Measurements from ENCODE around the gene ARMH3. TPM values are rescaled to one million over a fixed set of nuclear protein-coding genes. Genes with fewer than 3 reads are reported as not detected.
A peak's percentile ranks its signal among the peaks of the same experiment; 100 is the strongest.

Gene ARMH3
- total RNA-seq, 1 donor from 2014 or later: 26.6 TPM

- Mint-ChIP-seq H3K27me3 (ENCODE audit: low read depth) (peaks cover 43% of the 10 kb centered on the region), H3K4me1 (peaks cover 5% of the 10 kb centered on the region), H3K36me3 (peaks cover 2% of the 10 kb centered on the region), H3K27ac (no peak overlapping the region), H3K9me3 (no peaks in the 10 kb centered on the region), H3K4me3 (no peak overlapping the region)
- no peak for DNase-seq (ENCODE audit: low spot score in 2 of 2, unreplicated experiment in 2 of 2)
- TF ChIP-seq, protein P1, sequence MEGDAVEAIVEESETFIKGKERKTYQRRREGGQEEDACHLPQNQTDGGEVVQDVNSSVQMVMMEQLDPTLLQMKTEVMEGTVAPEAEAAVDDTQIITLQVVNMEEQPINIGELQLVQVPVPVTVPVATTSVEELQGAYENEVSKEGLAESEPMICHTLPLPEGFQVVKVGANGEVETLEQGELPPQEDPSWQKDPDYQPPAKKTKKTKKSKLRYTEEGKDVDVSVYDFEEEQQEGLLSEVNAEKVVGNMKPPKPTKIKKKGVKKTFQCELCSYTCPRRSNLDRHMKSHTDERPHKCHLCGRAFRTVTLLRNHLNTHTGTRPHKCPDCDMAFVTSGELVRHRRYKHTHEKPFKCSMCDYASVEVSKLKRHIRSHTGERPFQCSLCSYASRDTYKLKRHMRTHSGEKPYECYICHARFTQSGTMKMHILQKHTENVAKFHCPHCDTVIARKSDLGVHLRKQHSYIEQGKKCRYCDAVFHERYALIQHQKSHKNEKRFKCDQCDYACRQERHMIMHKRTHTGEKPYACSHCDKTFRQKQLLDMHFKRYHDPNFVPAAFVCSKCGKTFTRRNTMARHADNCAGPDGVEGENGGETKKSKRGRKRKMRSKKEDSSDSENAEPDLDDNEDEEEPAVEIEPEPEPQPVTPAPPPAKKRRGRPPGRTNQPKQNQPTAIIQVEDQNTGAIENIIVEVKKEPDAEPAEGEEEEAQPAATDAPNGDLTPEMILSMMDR (IDR thresholded peaks at IDR 0.05; ENCODE audit: unreplicated experiment): no peak
Measured at GRCh38 chr10:101845893-101846292, 210.1 kb downstream of the ARMH3 start.

- peaks cover 56% of the 10 kb centered on the region for H3K27me3 Mint-ChIP-seq (ENCODE audit: low read depth)
- H3K9me3 Mint-ChIP-seq: no peaks in the 10 kb centered on the region
- no peak within 1 kb of the TSS for H3K27ac Mint-ChIP-seq
- H3K36me3 Mint-ChIP-seq: peaks cover 2% of the 10 kb centered on the region
- DNase-seq (ENCODE audit: low spot score in 2 of 2, unreplicated experiment in 2 of 2): peak in 1 of 2 experiments; percentile 46
- TF ChIP-seq, protein P1 (IDR thresholded peaks at IDR 0.05; ENCODE audit: unreplicated experiment): peak; percentile 61
- H3K4me1 Mint-ChIP-seq: peaks cover 19% of the 10 kb centered on the region
- H3K4me3 Mint-ChIP-seq: peak within 1 kb of the TSS; percentile 51
Measured at GRCh38 chr10:101843032-101844021, 212.6 kb downstream of the ARMH3 start, which contains the start of gene KCNIP2. Gene KCNIP2 (minus strand): TSS chr10:101843800. CDS start chr10:101843568, 232 bp downstream.

- no peak overlapping the region for H3K4me3 Mint-ChIP-seq
- peaks cover 56% of the 10 kb centered on the region for H3K27me3 Mint-ChIP-seq (ENCODE audit: low read depth)
- H3K36me3 Mint-ChIP-seq: no peaks in the 10 kb centered on the region
- no peak overlapping the region for H3K27ac Mint-ChIP-seq
- TF ChIP-seq, protein P1 (IDR thresholded peaks at IDR 0.05; ENCODE audit: unreplicated experiment): no peak
- DNase-seq (ENCODE audit: low spot score in 2 of 2, unreplicated experiment in 2 of 2): no peak
- H3K4me1 Mint-ChIP-seq: peaks cover 19% of the 10 kb centered on the region
- H3K9me3 Mint-ChIP-seq: no peaks in the 10 kb centered on the region
Measured at GRCh38 chr10:101841826-101842225, 214.1 kb downstream of the ARMH3 start.

DNA sequence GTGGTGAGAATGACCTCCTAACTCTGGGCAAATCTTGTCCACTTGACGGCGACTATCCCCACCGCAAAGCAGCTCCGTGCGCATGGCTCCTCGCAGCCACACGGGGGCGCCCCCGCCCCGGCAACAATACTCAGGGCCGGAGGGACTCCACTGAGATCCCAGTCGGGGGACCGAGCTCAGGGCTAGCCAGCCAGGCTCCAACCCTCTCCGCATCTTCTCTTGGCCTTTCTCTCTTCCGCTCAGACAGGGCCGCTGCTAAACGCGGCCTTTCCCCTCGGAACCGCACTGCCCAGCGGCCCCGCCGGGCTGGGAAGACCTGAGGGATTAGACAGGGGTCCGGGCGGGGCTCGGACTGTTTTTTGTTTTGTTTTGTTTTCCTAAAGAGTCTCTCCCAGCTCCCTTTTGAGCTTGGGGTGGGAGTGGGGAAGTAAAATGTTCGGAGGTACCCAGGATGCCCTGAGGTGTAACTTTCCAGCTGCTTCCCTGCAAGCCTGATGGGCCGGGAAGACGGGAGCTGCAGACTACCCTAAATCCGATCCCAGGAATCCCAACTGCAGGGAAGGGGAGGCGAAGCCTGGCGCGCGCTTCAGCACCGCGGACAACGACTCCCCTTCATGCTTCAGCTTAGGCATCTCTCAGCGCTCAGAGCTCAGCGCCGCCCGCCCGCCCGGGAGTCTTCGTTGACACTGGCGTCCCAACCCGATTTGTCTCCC lies 215.1 kb downstream of the ARMH3 start:
- DNase-seq (ENCODE audit: low spot score in 2 of 2, unreplicated experiment in 2 of 2): peak; percentile 73 to 90
- Mint-ChIP-seq H3K27ac (no peak overlapping the region), H3K27me3 (ENCODE audit: low read depth) (peaks cover 56% of the 10 kb centered on the region), H3K9me3 (no peaks in the 10 kb centered on the region), H3K36me3 (no peaks in the 10 kb centered on the region), H3K4me1 (peaks cover 19% of the 10 kb centered on the region), H3K4me3 (peak overlapping the region; percentile 65)
- TF ChIP-seq, protein P1 (IDR thresholded peaks at IDR 0.05; ENCODE audit: unreplicated experiment): peak; percentile 90

DNA sequence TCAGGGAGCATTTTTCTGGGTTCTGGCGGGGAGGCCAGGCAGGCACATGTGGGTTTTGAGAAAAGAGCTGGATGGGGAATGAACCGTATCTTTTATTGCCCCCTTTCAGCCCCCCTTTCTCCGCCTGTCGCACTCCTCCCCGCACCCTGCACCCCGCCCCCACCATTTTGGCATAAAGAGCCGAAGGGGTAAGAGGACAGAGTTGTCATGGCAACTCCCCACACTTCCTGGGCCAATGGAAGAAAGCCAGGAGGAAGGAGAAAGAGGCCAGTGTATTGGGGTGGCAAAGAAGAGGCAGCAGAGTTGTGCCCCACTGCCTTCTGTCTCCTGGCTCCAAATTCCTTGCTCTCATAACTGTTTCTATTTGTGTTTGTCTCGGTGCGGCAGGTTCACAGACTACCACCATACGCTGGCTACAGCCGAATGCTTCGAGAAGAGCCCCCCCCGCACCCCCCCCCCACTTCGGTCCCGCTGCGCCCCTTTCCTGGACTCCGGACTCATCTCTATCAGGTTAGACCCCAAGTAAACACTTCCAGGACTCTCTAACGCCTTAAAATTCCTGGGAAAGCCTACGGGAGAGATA lies 215.8 kb downstream of the ARMH3 start:
- TF ChIP-seq, protein P1 (IDR thresholded peaks at IDR 0.05; ENCODE audit: unreplicated experiment): no peak
- Mint-ChIP-seq H3K9me3 (no peaks in the 10 kb centered on the region), H3K36me3 (no peaks in the 10 kb centered on the region), H3K27ac (no peak overlapping the region), H3K27me3 (ENCODE audit: low read depth) (peaks cover 53% of the 10 kb centered on the region), H3K4me3 (peak overlapping the region; percentile 65), H3K4me1 (peaks cover 19% of the 10 kb centered on the region)
- DNase-seq (ENCODE audit: low spot score in 2 of 2, unreplicated experiment in 2 of 2): no peak
